Activated T-cell treated with anti-CD3 and anti-CD28 coated beads, Interleukin-2, amount 50 U/mL, for 24 hours (primary cell): ENCODE results near the gene PGBD5.

Source experiments
- DNase-seq: peaks from one replicate; pipeline ENCODE4 v3.0.0-alpha.2; 2020
- H3K27ac Mint-ChIP-seq: 2 replicates; pipeline ENCODE4 v1.8.0; 2020; ENCODE audit warnings: mild to moderate bottlenecking, mixed read lengths
- H3K27me3 Mint-ChIP-seq: 2 replicates; pipeline ENCODE4 v1.8.0; 2020; ENCODE audit warnings: mixed read lengths
- H3K36me3 Mint-ChIP-seq: 2 replicates; pipeline ENCODE4 v1.8.0; 2020; ENCODE audit warnings: low read depth, mixed read lengths
- H3K4me1 Mint-ChIP-seq: 2 replicates; pipeline ENCODE4 v1.8.0; 2020; ENCODE audit warnings: low read depth, mixed read lengths
- H3K4me3 Mint-ChIP-seq: 2 replicates; pipeline ENCODE4 v1.8.0; 2020; ENCODE audit warnings: mild to moderate bottlenecking, moderate library complexity, mixed read lengths
- H3K9me3 Mint-ChIP-seq: 2 replicates; pipeline ENCODE4 v1.8.0; 2020; ENCODE audit warnings: mixed read lengths

PGBD5 gene

GRCh38 chr1:230365723-230366307 lies 60.3 kb downstream of the PGBD5 start:
- Mint-ChIP-seq H3K36me3 (no peaks in the 10 kb centered on the region), H3K4me1 (no peaks in the 10 kb centered on the region), H3K9me3 (no peaks in the 10 kb centered on the region), H3K27me3 (peaks cover 23% of the 10 kb centered on the region), H3K27ac (no peak overlapping the region), H3K4me3 (no peak overlapping the region)
- DNase-seq, result no peak

- H3K4me1 Mint-ChIP-seq, result no peaks in the 10 kb centered on the region
- no peak overlapping the region for H3K27ac Mint-ChIP-seq
- H3K4me3 Mint-ChIP-seq, result no peak overlapping the region
- H3K9me3 Mint-ChIP-seq, result no peaks in the 10 kb centered on the region
- no peak for DNase-seq
- H3K36me3 Mint-ChIP-seq, result no peaks in the 10 kb centered on the region
- peaks cover 26% of the 10 kb centered on the region for H3K27me3 Mint-ChIP-seq
Measured at GRCh38 chr1:230362949-230363348, 63.2 kb downstream of the PGBD5 start.

GRCh38 chr1:230361941-230362340 lies 64.2 kb downstream of the PGBD5 start:
- H3K27me3 Mint-ChIP-seq, result peaks cover 24% of the 10 kb centered on the region
- H3K4me1 Mint-ChIP-seq, result no peaks in the 10 kb centered on the region
- DNase-seq, result no peak
- H3K36me3 Mint-ChIP-seq, result no peaks in the 10 kb centered on the region
- H3K9me3 Mint-ChIP-seq, result no peaks in the 10 kb centered on the region
- H3K4me3 Mint-ChIP-seq, result no peak overlapping the region
- H3K27ac Mint-ChIP-seq, result no peak overlapping the region

GRCh38 chr1:230359992-230360668 lies 66.0 kb downstream of the PGBD5 start:
- peaks cover 11% of the 10 kb centered on the region for H3K27me3 Mint-ChIP-seq
- no peaks in the 10 kb centered on the region for H3K9me3 Mint-ChIP-seq
- no peaks in the 10 kb centered on the region for H3K36me3 Mint-ChIP-seq
- H3K27ac Mint-ChIP-seq, result no peak overlapping the region
- H3K4me3 Mint-ChIP-seq, result no peak overlapping the region
- DNase-seq, result no peak
- no peaks in the 10 kb centered on the region for H3K4me1 Mint-ChIP-seq

- Mint-ChIP-seq H3K27ac (no peak overlapping the region), H3K36me3 (no peaks in the 10 kb centered on the region), H3K9me3 (no peaks in the 10 kb centered on the region), H3K4me3 (no peak overlapping the region), H3K4me1 (no peaks in the 10 kb centered on the region), H3K27me3 (peaks cover 3% of the 10 kb centered on the region)
- no peak for DNase-seq
Measured at GRCh38 chr1:230356869-230357794, 69.0 kb downstream of the PGBD5 start.

- no peak overlapping the region for H3K4me3 Mint-ChIP-seq
- H3K9me3 Mint-ChIP-seq, result no peaks in the 10 kb centered on the region
- H3K27me3 Mint-ChIP-seq, result peaks cover 3% of the 10 kb centered on the region
- no peaks in the 10 kb centered on the region for H3K36me3 Mint-ChIP-seq
- no peak for DNase-seq
- H3K27ac Mint-ChIP-seq, result no peak overlapping the region
- H3K4me1 Mint-ChIP-seq, result no peaks in the 10 kb centered on the region
Measured at GRCh38 chr1:230356190-230356589, 69.9 kb downstream of the PGBD5 start.

- H3K27me3 Mint-ChIP-seq, result peaks cover 3% of the 10 kb centered on the region
- H3K9me3 Mint-ChIP-seq, result no peaks in the 10 kb centered on the region
- DNase-seq, result no peak
- H3K4me3 Mint-ChIP-seq, result no peak overlapping the region
- no peaks in the 10 kb centered on the region for H3K36me3 Mint-ChIP-seq
- H3K4me1 Mint-ChIP-seq, result no peaks in the 10 kb centered on the region
- no peak overlapping the region for H3K27ac Mint-ChIP-seq
Measured at GRCh38 chr1:230355594-230355993, 70.5 kb downstream of the PGBD5 start.

- H3K27ac Mint-ChIP-seq, result no peak overlapping the region
- H3K9me3 Mint-ChIP-seq, result no peaks in the 10 kb centered on the region
- no peaks in the 10 kb centered on the region for H3K4me1 Mint-ChIP-seq
- no peaks in the 10 kb centered on the region for H3K36me3 Mint-ChIP-seq
- H3K4me3 Mint-ChIP-seq, result no peak overlapping the region
- no peaks in the 10 kb centered on the region for H3K27me3 Mint-ChIP-seq
- no peak for DNase-seq
Measured at GRCh38 chr1:230355128-230355527, 71.0 kb downstream of the PGBD5 start.

- H3K36me3 Mint-ChIP-seq, result no peaks in the 10 kb centered on the region
- H3K4me1 Mint-ChIP-seq, result no peaks in the 10 kb centered on the region
- no peaks in the 10 kb centered on the region for H3K27me3 Mint-ChIP-seq
- H3K9me3 Mint-ChIP-seq, result no peaks in the 10 kb centered on the region
- DNase-seq, result no peak
- no peak overlapping the region for H3K27ac Mint-ChIP-seq
- H3K4me3 Mint-ChIP-seq, result no peak overlapping the region
Measured at GRCh38 chr1:230354005-230354404, 72.1 kb downstream of the PGBD5 start.

- Mint-ChIP-seq H3K27ac (no peak overlapping the region), H3K36me3 (no peaks in the 10 kb centered on the region), H3K27me3 (no peaks in the 10 kb centered on the region), H3K4me3 (no peak overlapping the region), H3K9me3 (no peaks in the 10 kb centered on the region), H3K4me1 (no peaks in the 10 kb centered on the region)
- DNase-seq, result no peak
Measured at GRCh38 chr1:230352537-230352936, 73.6 kb downstream of the PGBD5 start.

- H3K4me1 Mint-ChIP-seq, result no peaks in the 10 kb centered on the region
- H3K27me3 Mint-ChIP-seq, result no peaks in the 10 kb centered on the region
- no peaks in the 10 kb centered on the region for H3K36me3 Mint-ChIP-seq
- H3K4me3 Mint-ChIP-seq, result no peak overlapping the region
- no peak for DNase-seq
- H3K9me3 Mint-ChIP-seq, result no peaks in the 10 kb centered on the region
- H3K27ac Mint-ChIP-seq, result no peak overlapping the region
Measured at GRCh38 chr1:230351983-230352382, 74.1 kb downstream of the PGBD5 start.

GRCh38 chr1:230351514-230351913 lies 74.6 kb downstream of the PGBD5 start:
- Mint-ChIP-seq H3K27me3 (no peaks in the 10 kb centered on the region), H3K4me3 (no peak overlapping the region), H3K4me1 (no peaks in the 10 kb centered on the region), H3K36me3 (no peaks in the 10 kb centered on the region), H3K9me3 (no peaks in the 10 kb centered on the region), H3K27ac (no peak overlapping the region)
- no peak for DNase-seq

GRCh38 chr1:230350208-230350921 lies 75.8 kb downstream of the PGBD5 start:
- Mint-ChIP-seq H3K27ac (no peak overlapping the region), H3K27me3 (no peaks in the 10 kb centered on the region), H3K4me3 (no peak overlapping the region), H3K9me3 (no peaks in the 10 kb centered on the region), H3K36me3 (no peaks in the 10 kb centered on the region), H3K4me1 (no peaks in the 10 kb centered on the region)
- no peak for DNase-seq

GRCh38 chr1:230349020-230349393 lies 77.1 kb downstream of the PGBD5 start:
- H3K27me3 Mint-ChIP-seq, result peaks cover 6% of the 10 kb centered on the region
- H3K27ac Mint-ChIP-seq, result no peak overlapping the region

More at GRCh38 chr1:230349020-230349393, 77.1 kb downstream of the PGBD5 start:
- Mint-ChIP-seq H3K36me3 (no peaks in the 10 kb centered on the region), H3K4me1 (no peaks in the 10 kb centered on the region), H3K4me3 (no peak overlapping the region), H3K9me3 (no peaks in the 10 kb centered on the region)
- no peak for DNase-seq
